ENCODE data around the gene INTS14. TPM values are rescaled to one million over a fixed set of nuclear protein-coding genes. Genes with fewer than 3 reads are reported as not detected.

INTS14 gene
- total RNA-seq, 3 donors from 2014 or later (not counting 1 experiment from before 2014, with no cell fraction given): 23.5 to 33.6 (median 26.4) TPM

- ATAC-seq (no peak), DNase-seq (no peak)
- no peak overlapping the region for H3K4me3 Mint-ChIP-seq
- H3K27me3 Mint-ChIP-seq (ENCODE audit: low read depth in 2 of 2): no peaks in the 10 kb centered on the region
- 82% methylated on average over 8 of the region's 8 CpGs for WGBS (ENCODE audit: insufficient coverage)
- intact Hi-C loops (cut with micrococcal nuclease): no loop called here
- no peaks in the 10 kb centered on the region for H3K9me3 Mint-ChIP-seq
- no peak overlapping the region for H3K27ac Mint-ChIP-seq
- Histone ChIP-seq H3K9me3 (ENCODE audit: control insufficient read depth, insufficient read depth, low read length) (no peaks in the 10 kb centered on the region), H3K27ac (ENCODE audit: low read length) (no peak overlapping the region), H3K36me3 (ENCODE audit: control insufficient read depth, insufficient read depth, low read length) (peaks cover 47% of the 10 kb centered on the region), H3K27me3 (ENCODE audit: control insufficient read depth, insufficient read depth, low read length) (no peaks in the 10 kb centered on the region), H3K4me1 (ENCODE audit: control insufficient read depth, insufficient read depth, low read length) (no peaks in the 10 kb centered on the region), H3K4me3 (ENCODE audit: low read length) (no peak overlapping the region)
- peaks cover 13% of the 10 kb centered on the region for H3K36me3 Mint-ChIP-seq
- peaks cover 20 to 22% of the 10 kb centered on the region in 2 donors for H3K4me1 Mint-ChIP-seq
- TF ChIP-seq, protein P1, sequence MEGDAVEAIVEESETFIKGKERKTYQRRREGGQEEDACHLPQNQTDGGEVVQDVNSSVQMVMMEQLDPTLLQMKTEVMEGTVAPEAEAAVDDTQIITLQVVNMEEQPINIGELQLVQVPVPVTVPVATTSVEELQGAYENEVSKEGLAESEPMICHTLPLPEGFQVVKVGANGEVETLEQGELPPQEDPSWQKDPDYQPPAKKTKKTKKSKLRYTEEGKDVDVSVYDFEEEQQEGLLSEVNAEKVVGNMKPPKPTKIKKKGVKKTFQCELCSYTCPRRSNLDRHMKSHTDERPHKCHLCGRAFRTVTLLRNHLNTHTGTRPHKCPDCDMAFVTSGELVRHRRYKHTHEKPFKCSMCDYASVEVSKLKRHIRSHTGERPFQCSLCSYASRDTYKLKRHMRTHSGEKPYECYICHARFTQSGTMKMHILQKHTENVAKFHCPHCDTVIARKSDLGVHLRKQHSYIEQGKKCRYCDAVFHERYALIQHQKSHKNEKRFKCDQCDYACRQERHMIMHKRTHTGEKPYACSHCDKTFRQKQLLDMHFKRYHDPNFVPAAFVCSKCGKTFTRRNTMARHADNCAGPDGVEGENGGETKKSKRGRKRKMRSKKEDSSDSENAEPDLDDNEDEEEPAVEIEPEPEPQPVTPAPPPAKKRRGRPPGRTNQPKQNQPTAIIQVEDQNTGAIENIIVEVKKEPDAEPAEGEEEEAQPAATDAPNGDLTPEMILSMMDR (IDR thresholded peaks at IDR 0.05): no peak
Measured at GRCh38 chr15:65578904-65579728, 31.8 kb downstream of the INTS14 start.

GRCh38 chr15:65577129-65577996, 33.6 kb downstream of the INTS14 start:
- Histone ChIP-seq H3K27ac (ENCODE audit: low read length) (no peak overlapping the region), H3K27me3 (ENCODE audit: control insufficient read depth, insufficient read depth, low read length) (no peaks in the 10 kb centered on the region), H3K4me1 (ENCODE audit: control insufficient read depth, insufficient read depth, low read length) (no peaks in the 10 kb centered on the region), H3K36me3 (ENCODE audit: control insufficient read depth, insufficient read depth, low read length) (peaks cover 45% of the 10 kb centered on the region), H3K4me3 (ENCODE audit: low read length) (no peak overlapping the region), H3K9me3 (ENCODE audit: control insufficient read depth, insufficient read depth, low read length) (no peaks in the 10 kb centered on the region)
- intact Hi-C loops (cut with micrococcal nuclease): no loop called here
- Mint-ChIP-seq H3K9me3 (no peaks in the 10 kb centered on the region), H3K27ac (no peak overlapping the region), H3K4me3 (no peak overlapping the region), H3K27me3 (ENCODE audit: low read depth in 2 of 2) (no peaks in the 10 kb centered on the region), H3K4me1 (peaks cover 4% of the 10 kb centered on the region in 2 donors), H3K36me3 (peaks cover 9% of the 10 kb centered on the region)
- ATAC-seq (no peak), DNase-seq (no peak)
- TF ChIP-seq, protein P1 (IDR thresholded peaks at IDR 0.05): no peak
- 62% methylated on average over 5 of the region's 6 CpGs for WGBS (ENCODE audit: insufficient coverage)

GRCh38 chr15:65576664-65577063, 34.3 kb downstream of the INTS14 start:
- H3K36me3 Mint-ChIP-seq: peaks cover 2% of the 10 kb centered on the region
- ATAC-seq: no peak
- no peaks in the 10 kb centered on the region for H3K4me1 Mint-ChIP-seq
- WGBS (ENCODE audit: insufficient coverage): 100% methylated on average over 1 of the region's 1 CpG
- no peak overlapping the region for H3K27ac Mint-ChIP-seq
- Histone ChIP-seq H3K27me3 (ENCODE audit: control insufficient read depth, insufficient read depth, low read length) (no peaks in the 10 kb centered on the region), H3K36me3 (ENCODE audit: control insufficient read depth, insufficient read depth, low read length) (peaks cover 47% of the 10 kb centered on the region), H3K4me3 (ENCODE audit: low read length) (no peak overlapping the region), H3K27ac (ENCODE audit: low read length) (no peak overlapping the region), H3K4me1 (ENCODE audit: control insufficient read depth, insufficient read depth, low read length) (no peaks in the 10 kb centered on the region), H3K9me3 (ENCODE audit: control insufficient read depth, insufficient read depth, low read length) (no peaks in the 10 kb centered on the region)
- no peak overlapping the region for H3K4me3 Mint-ChIP-seq
- DNase-seq: no peak
- no peaks in the 10 kb centered on the region for H3K27me3 Mint-ChIP-seq (ENCODE audit: low read depth in 2 of 2)
- no peaks in the 10 kb centered on the region for H3K9me3 Mint-ChIP-seq
- TF ChIP-seq, protein P1 (IDR thresholded peaks at IDR 0.05): no peak
- intact Hi-C loops (cut with micrococcal nuclease): no loop called here
